Stimulated activated CD4-positive, alpha-beta T cell treated with anti-CD3 and anti-CD28 coated beads, Interleukin-2, amount 100 ng/mL, for 4 hours (primary cell): ENCODE data around the gene CNTN5.

Experiments
- DNase-seq: peaks from one replicate; pipeline ENCODE4 v3.0.0-alpha.2; 2020; ENCODE audit warnings: low read depth

The CNTN5 gene

GRCh38 chr11:99170591-99170990 is 149.8 kb downstream of the CNTN5 start:
- DNase-seq = no peak

- DNase-seq = no peak
Observed at GRCh38 chr11:99171330-99171729, 150.6 kb downstream of the CNTN5 start.

GRCh38 chr11:99176430-99176829 is 155.7 kb downstream of the CNTN5 start:
- DNase-seq = no peak

GRCh38 chr11:99177446-99177845 is 156.7 kb downstream of the CNTN5 start:
- no peak for DNase-seq

GRCh38 chr11:99184146-99184545 is 163.4 kb downstream of the CNTN5 start:
- DNase-seq = no peak

- DNase-seq = no peak
Observed at GRCh38 chr11:99188221-99188620, 167.5 kb downstream of the CNTN5 start.

GRCh38 chr11:99192716-99193115 is 172.0 kb downstream of the CNTN5 start:
- no peak for DNase-seq

- no peak for DNase-seq
Observed at GRCh38 chr11:99197477-99197876, 176.7 kb downstream of the CNTN5 start.

- no peak for DNase-seq
Observed at GRCh38 chr11:99198215-99198614, 177.5 kb downstream of the CNTN5 start.

GRCh38 chr11:99199341-99199740 is 178.6 kb downstream of the CNTN5 start:
- DNase-seq = no peak

GRCh38 chr11:99200720-99201119 is 180.0 kb downstream of the CNTN5 start:
- DNase-seq = no peak

GRCh38 chr11:99208813-99209212 is 188.1 kb downstream of the CNTN5 start:
- no peak for DNase-seq

GRCh38 chr11:99229544-99229943 is 208.8 kb downstream of the CNTN5 start:
- DNase-seq = no peak

GRCh38 chr11:99234534-99234933 is 213.8 kb downstream of the CNTN5 start:
- DNase-seq = no peak

GRCh38 chr11:99238401-99238800 is 217.7 kb downstream of the CNTN5 start:
- no peak for DNase-seq

- DNase-seq = no peak
Observed at GRCh38 chr11:99240192-99241030, 219.7 kb downstream of the CNTN5 start.

GRCh38 chr11:99241066-99241465 is 220.3 kb downstream of the CNTN5 start:
- DNase-seq = no peak

- no peak for DNase-seq
Observed at GRCh38 chr11:99244613-99245012, 223.9 kb downstream of the CNTN5 start.

GRCh38 chr11:99246199-99246598 is 225.4 kb downstream of the CNTN5 start:
- no peak for DNase-seq

GRCh38 chr11:99256614-99257013 is 235.9 kb downstream of the CNTN5 start:
- no peak for DNase-seq

- DNase-seq = no peak
Observed at GRCh38 chr11:99257131-99257530, 236.4 kb downstream of the CNTN5 start.

- no peak for DNase-seq
Observed at GRCh38 chr11:99260696-99261095, 239.9 kb downstream of the CNTN5 start.

- no peak for DNase-seq
Observed at GRCh38 chr11:99268886-99269285, 248.1 kb downstream of the CNTN5 start.

- no peak for DNase-seq
Observed at GRCh38 chr11:99271527-99271926, 250.8 kb downstream of the CNTN5 start.
